Activated CD4-positive, alpha-beta T cell treated with anti-CD3 and anti-CD28 coated beads for 36 hours (primary cell): Measurements from ENCODE around the gene ABCA13. TPM values are rescaled to one million over a fixed set of nuclear protein-coding genes. Genes with fewer than 3 reads are reported as not detected.

Experiments used
- ATAC-seq: fragments of 200-7000 bp; cut with Tn5 transposase; one replicate; pipeline ENCODE4 v1.10.0; 2021; ENCODE audit warnings: mild to moderate bottlenecking, moderate library complexity
- CTCF ChIA-PET: fragments of 350-600 bp; sonication (Branson Sonifier 250); formaldehyde crosslinking; loops from one replicate; lab custom pipeline; 2021; ENCODE audit warnings: antibody characterized with exemption; lab: Charles Lee
- POLR2A ChIA-PET: fragments of 350-600 bp; sonication (Branson Sonifier 250); formaldehyde crosslinking; loops from one replicate; lab custom pipeline; 2021; ENCODE audit warnings: antibody characterized with exemption, inconsistent platforms; lab: Charles Lee
- DNase-seq: peaks from one replicate; pipeline ENCODE4 v3.0.0-alpha.2; 2020
- H3K27ac Mint-ChIP-seq: one replicate; pipeline ENCODE4 v1.8.0; 2021; ENCODE audit warnings: mixed read lengths
- H3K27me3 Mint-ChIP-seq: one replicate; pipeline ENCODE4 v1.8.0; 2021; ENCODE audit warnings: mixed read lengths
- H3K36me3 Mint-ChIP-seq: one replicate; pipeline ENCODE4 v1.8.0; 2021; ENCODE audit warnings: low read depth, mixed read lengths
- H3K4me1 Mint-ChIP-seq: one replicate; pipeline ENCODE4 v1.8.0; 2021; ENCODE audit warnings: mixed read lengths
- H3K4me3 Mint-ChIP-seq: one replicate; pipeline ENCODE4 v1.8.0; 2021; ENCODE audit warnings: mild to moderate bottlenecking, moderate library complexity, mixed read lengths
- H3K9me3 Mint-ChIP-seq: one replicate; pipeline ENCODE4 v1.8.0; 2021; ENCODE audit warnings: low read depth, mixed read lengths
- intact Hi-C, 2 experiments: fragments of 100-400 bp; cut with DNase I in 1 of 2; cut with micrococcal nuclease in 1 of 2; formaldehyde crosslinking; loops; one replicate each; pipeline versions ENCODE4 v1.14.2 to v1.15.1; 2022 to 2024; cut with DNase I, micrococcal nuclease
- total RNA-seq, 2 experiments: library from RNA; stranded (reverse); gene quantifications; one replicate each; pipeline ENCODE4 v1.2.3, GENCODE V29; 2021

ABCA13 gene
- total RNA-seq, 2 experiments from 2014 or later = not detected

DNA sequence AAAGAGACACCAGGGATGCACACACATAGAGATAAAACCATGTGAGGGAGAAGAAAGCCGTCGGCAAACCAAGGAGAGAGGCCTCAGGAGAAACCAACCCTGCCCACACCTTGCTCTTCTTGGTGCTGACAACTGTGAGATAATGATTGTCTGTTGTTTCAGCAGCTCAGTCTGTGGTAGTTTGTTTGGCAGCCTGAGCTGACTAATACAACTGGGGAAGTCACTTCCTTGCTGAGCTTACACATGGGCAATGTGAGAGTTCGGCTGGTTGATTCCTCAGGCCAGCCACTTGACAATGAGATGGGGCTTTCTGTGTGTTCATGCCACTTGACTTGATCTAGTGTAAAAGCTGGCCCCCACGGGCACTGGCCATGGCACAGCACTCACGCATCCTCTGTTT lies 271.8 kb downstream of the ABCA13 start:
- no peaks in the 10 kb centered on the region for H3K27me3 Mint-ChIP-seq
- ChIA-PET POLR2A (no interaction called here), CTCF (interaction anchor here (0.6 kb wide), 1 partner anchor 144 kb away, joined by 3 read pairs; no protein-coding TSS in a partner anchor)
- H3K27ac Mint-ChIP-seq = no peak overlapping the region
- DNase-seq = peak; percentile 8
- H3K4me1 Mint-ChIP-seq = peaks cover 17% of the 10 kb centered on the region
- no peaks in the 10 kb centered on the region for H3K36me3 Mint-ChIP-seq
- H3K4me3 Mint-ChIP-seq = no peak overlapping the region
- H3K9me3 Mint-ChIP-seq = peaks cover 10% of the 10 kb centered on the region
- intact Hi-C loops = no loop called here
- peak; percentile 66 for ATAC-seq

DNA sequence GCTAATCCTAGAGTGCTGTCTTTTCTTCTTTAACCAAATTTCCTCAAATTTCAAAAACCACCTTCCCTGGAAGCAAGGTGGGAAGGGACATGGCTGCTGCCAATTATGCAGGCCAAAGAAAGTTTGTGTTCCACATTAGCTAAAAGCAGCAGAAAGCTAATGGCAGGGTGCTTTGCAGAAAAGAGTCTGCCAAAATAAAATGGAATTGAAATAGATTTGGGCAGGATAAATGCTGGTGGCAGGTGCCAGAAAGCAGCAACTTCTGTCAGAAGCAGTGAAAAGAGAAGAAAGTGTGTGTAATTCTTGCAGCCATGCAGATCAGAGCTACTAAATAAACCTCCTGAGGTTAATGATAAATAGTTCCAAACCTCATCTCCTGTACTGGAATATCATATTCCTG lies 275.5 kb downstream of the ABCA13 start:
- H3K36me3 Mint-ChIP-seq = no peaks in the 10 kb centered on the region

DNA sequence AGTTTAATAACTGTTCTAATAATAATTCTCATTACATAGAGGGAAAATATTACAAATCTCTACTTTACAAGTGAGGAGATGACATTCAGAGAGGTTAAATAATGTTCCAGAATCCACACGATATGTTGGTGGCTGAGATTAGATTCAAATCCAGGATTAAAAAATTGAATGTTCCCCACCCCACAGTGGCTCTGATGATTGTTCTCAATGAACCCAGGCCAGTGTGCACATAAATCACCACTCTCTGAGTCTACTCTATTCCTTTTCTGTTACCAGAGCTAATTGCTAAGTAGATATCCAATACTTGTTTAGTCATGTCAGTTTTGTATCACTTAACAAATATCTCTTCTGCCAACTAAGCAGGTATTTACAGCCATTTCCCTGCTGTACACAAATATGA lies 281.0 kb downstream of the ABCA13 start:
- H3K36me3 Mint-ChIP-seq = no peaks in the 10 kb centered on the region
- DNase-seq (no peak), ATAC-seq (no peak)
- H3K9me3 Mint-ChIP-seq = no peaks in the 10 kb centered on the region
- CTCF ChIA-PET = no interaction called here
- no peak overlapping the region for H3K27ac Mint-ChIP-seq
- H3K4me1 Mint-ChIP-seq = no peaks in the 10 kb centered on the region
- POLR2A ChIA-PET = no interaction called here
- intact Hi-C loops = loop anchor here in 1 of 2 experiments (10.0 kb wide), 1 partner anchor 57 kb away; no protein-coding TSS in a partner anchor
- no peak overlapping the region for H3K4me3 Mint-ChIP-seq
- no peaks in the 10 kb centered on the region for H3K27me3 Mint-ChIP-seq

More for the DNA sequence above, 275.5 kb downstream of the ABCA13 start:
- H3K27ac Mint-ChIP-seq = no peak overlapping the region
- H3K27me3 Mint-ChIP-seq = no peaks in the 10 kb centered on the region
- peaks cover 17% of the 10 kb centered on the region for H3K4me1 Mint-ChIP-seq
- ChIA-PET POLR2A (no interaction called here), CTCF (interaction anchor here (0.8 kb wide), 1 partner anchor 24 kb away, joined by 3 read pairs; no protein-coding TSS in a partner anchor)
- intact Hi-C loops = no loop called here
- no peak for ATAC-seq
- no peak for DNase-seq
- H3K9me3 Mint-ChIP-seq = peaks cover 10% of the 10 kb centered on the region
- H3K4me3 Mint-ChIP-seq = no peak overlapping the region

DNA sequence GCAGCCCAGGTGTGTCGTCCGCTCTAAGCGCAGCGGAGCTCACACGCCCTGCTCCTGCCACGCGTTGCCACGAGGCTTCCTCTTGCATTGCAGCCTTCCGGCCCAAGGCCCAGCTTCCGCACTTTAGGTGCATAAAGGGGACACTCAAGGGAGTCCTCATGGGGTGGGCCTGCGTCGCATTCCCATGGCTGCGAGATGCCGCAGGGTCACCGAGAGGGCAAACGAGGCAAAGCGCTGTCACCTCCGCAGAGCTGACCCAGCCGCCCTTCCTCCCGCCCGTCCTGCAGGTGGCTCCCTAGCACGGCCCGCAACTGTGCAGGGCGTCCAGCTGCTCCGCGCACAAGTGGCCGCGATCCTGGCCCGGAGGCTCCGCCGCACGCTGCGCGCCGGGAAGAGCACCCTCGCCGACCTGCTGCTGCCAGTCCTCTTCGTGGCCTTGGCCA lies 283.5 kb downstream of the ABCA13 start:
- Mint-ChIP-seq H3K36me3 (no peaks in the 10 kb centered on the region), H3K4me1 (no peaks in the 10 kb centered on the region), H3K4me3 (no peak overlapping the region), H3K27ac (no peak overlapping the region), H3K27me3 (no peaks in the 10 kb centered on the region), H3K9me3 (no peaks in the 10 kb centered on the region)
- no peak for DNase-seq
- CTCF ChIA-PET = no interaction called here
- ATAC-seq = no peak
- intact Hi-C loops = loop anchor here in 1 of 2 experiments (10.0 kb wide), 1 partner anchor 60 kb away; no protein-coding TSS in a partner anchor
- POLR2A ChIA-PET = no interaction called here

DNA sequence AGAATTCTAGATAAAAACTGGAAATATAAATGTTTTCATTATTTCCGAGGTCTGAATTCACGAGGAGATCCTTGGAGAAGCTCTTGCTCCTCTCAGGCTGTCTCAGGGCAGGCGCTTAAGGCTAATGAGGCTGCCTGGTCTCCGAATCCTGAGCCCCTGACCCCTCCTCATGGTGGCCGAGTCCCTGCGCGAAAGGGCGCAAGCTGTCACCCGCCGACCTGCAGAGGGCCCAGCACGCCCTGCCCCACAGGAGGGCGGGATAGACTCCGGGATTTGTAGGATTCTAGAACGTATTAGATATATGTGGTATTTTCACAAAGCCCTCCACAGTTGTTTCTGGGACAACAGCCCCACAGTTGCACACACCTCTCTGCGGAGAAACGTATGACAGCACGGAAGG lies 284.1 kb downstream of the ABCA13 start:
- no peak overlapping the region for H3K4me3 Mint-ChIP-seq
- H3K27ac Mint-ChIP-seq = no peak overlapping the region
- H3K27me3 Mint-ChIP-seq = no peaks in the 10 kb centered on the region
- ATAC-seq (no peak), DNase-seq (no peak)
- no peaks in the 10 kb centered on the region for H3K4me1 Mint-ChIP-seq
- H3K36me3 Mint-ChIP-seq = no peaks in the 10 kb centered on the region
- intact Hi-C loops = loop anchor here in 1 of 2 experiments (10.0 kb wide), 1 partner anchor 61 kb away; no protein-coding TSS in a partner anchor
- no peaks in the 10 kb centered on the region for H3K9me3 Mint-ChIP-seq
- ChIA-PET CTCF (no interaction called here), POLR2A (no interaction called here)

DNA sequence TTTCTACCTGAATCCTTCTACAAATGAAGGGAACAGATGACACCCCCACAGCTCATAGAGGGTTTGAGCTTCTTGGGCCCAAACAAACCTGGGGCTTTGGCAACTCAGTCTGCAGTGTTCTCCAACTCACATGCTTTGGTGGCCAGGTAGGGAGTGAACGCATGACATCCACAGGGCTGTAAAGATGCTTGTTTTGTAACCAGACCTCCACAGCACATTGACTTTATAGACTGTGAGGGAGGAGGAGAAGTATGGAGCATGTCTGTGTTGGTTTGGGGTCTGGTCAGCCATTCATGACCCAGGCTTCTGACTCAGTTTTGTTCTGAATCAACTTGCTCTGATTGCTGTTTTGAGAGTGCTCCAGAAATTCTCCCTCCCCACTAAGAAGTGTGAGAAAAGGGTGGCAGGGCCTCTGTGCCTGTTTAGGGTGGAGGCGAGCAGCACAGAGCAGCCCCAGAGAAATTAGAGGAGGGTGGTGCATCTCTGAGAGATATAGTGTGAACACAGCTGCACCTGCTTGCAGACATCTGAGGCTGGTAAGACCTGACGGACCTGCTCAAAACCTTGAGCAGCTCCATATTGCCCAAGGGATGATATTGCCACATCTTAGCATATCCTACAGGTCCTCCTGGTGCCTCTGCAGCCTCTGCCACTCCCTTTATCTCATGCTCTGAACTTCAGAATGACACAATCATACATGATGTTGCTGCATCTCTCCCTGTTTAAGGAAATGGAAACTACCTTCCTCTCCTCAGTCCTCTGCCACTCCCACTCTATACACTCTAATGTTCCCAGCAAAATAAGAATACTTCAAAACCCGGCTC lies 287.7 kb downstream of the ABCA13 start:
- ChIA-PET CTCF (no interaction called here), POLR2A (no interaction called here)
- peaks cover 6% of the 10 kb centered on the region for H3K27me3 Mint-ChIP-seq
- H3K36me3 Mint-ChIP-seq = no peaks in the 10 kb centered on the region
- intact Hi-C loops = loop anchor here in 1 of 2 experiments (10.0 kb wide), 1 partner anchor 64 kb away; no protein-coding TSS in a partner anchor
- ATAC-seq (no peak), DNase-seq (no peak)
- no peak overlapping the region for H3K27ac Mint-ChIP-seq
- H3K9me3 Mint-ChIP-seq = no peaks in the 10 kb centered on the region
- H3K4me3 Mint-ChIP-seq = no peak overlapping the region
- H3K4me1 Mint-ChIP-seq = no peaks in the 10 kb centered on the region

DNA sequence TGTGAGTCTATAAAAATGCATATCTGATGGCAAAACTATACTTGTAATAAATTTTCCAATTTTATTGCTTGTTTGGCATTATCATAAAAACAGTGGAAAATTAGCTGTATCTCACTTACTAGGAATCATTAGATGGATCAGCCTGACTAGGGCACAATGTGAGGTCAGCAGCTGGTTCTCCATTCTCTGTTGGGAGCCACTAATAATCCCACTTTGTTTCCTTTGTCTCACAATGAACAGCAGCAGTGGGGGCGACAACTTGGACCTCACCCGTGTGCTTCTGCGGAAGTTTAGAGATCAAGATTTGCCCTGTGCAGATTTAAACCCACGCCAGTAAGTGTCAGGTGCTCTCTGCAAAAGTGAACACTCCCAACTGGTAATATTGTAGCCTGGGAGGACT lies 295.5 kb downstream of the ABCA13 start:
- POLR2A ChIA-PET = no interaction called here
- no peaks in the 10 kb centered on the region for H3K4me1 Mint-ChIP-seq
- no peaks in the 10 kb centered on the region for H3K9me3 Mint-ChIP-seq
- DNase-seq = no peak
- intact Hi-C loops = no loop called here
- CTCF ChIA-PET = no interaction called here
- H3K27ac Mint-ChIP-seq = no peak overlapping the region
- no peaks in the 10 kb centered on the region for H3K36me3 Mint-ChIP-seq
- no peak for ATAC-seq
- H3K4me3 Mint-ChIP-seq = no peak overlapping the region
- peaks cover 6% of the 10 kb centered on the region for H3K27me3 Mint-ChIP-seq

DNA sequence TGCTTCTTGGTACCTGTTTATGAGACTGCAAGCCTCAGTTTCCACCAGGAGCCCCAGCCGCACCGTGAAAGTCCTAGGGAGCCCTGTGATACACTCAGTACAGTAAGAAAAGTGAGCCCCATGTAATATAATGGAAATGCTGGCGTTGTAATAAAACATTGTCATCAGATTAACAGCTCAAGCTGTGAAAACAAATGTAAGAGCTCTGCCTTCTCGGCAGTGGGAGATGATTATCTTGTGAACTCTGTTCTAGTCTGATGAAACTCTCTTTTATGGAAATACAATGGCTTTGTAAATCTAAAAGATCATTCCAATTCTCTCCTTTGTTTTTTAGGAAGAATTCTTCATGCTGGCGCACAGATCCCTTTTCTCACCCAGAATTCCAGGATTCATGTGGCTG lies 299.9 kb downstream of the ABCA13 start:
- H3K27ac Mint-ChIP-seq = no peak overlapping the region
- H3K4me1 Mint-ChIP-seq = no peaks in the 10 kb centered on the region
- no peaks in the 10 kb centered on the region for H3K27me3 Mint-ChIP-seq
- H3K4me3 Mint-ChIP-seq = no peak overlapping the region
- POLR2A ChIA-PET = no interaction called here
- intact Hi-C loops = no loop called here
- ATAC-seq = no peak
- CTCF ChIA-PET = no interaction called here
- H3K9me3 Mint-ChIP-seq = no peaks in the 10 kb centered on the region
- DNase-seq = no peak
- no peaks in the 10 kb centered on the region for H3K36me3 Mint-ChIP-seq

DNA sequence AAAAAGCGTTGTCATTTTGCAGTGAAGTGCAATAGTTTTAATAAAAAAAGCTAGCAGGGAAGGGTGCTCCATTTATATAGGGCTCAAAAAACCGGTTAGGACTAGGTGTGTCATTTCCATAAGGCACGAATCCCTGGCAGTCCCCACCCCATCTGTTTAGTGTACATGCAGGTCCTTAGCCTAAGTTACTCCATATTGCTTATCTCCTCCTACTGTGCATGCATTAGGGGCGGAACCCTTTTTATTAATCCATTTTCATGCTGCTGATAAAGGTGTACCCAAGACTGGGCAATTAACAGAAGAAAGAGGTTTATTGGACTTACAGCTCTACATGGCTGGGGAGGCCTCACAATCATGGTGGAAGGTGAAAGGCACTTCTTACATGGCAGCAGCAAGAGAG lies 301.4 kb downstream of the ABCA13 start:
- Mint-ChIP-seq H3K9me3 (no peaks in the 10 kb centered on the region), H3K36me3 (no peaks in the 10 kb centered on the region), H3K4me1 (no peaks in the 10 kb centered on the region), H3K4me3 (no peak overlapping the region), H3K27ac (no peak overlapping the region), H3K27me3 (no peaks in the 10 kb centered on the region)
- DNase-seq (no peak), ATAC-seq (no peak)
- intact Hi-C loops = no loop called here
- ChIA-PET CTCF (no interaction called here), POLR2A (no interaction called here)

DNA sequence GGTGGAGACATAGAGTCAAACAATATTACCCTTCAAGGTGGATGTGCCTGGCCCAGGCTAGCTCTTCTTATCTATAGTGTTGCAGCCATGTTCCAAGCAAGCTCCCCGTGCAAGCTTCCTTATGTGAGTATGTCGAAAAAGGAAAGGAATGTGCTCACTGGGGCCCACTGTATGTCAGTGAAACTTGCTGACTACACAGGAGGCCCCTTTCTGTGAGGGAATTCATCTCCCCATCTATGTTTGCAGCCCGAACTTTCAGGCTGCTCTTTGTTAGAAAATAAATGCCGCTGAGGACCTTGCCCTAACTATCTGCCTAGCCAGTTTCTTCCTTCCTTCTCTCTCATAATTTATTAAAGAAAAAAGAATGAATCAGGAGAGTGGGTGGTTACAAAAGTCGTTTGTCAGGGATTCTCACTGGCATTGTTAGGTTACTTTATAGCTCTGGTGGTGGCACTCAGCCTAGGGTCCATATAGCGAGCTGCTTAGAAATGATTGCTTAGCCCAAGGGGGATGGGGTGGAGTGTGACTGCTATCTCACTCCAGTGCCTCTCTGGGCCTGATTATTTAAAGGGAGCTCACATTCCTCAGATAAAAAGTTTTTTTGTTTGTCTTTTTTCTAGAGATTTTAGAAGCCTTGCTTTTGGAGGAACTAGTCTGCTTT lies 302.1 kb downstream of the ABCA13 start:
- ATAC-seq (no peak), DNase-seq (no peak)
- no peak overlapping the region for H3K4me3 Mint-ChIP-seq
- ChIA-PET POLR2A (no interaction called here), CTCF (interaction anchor here (1.1 kb wide), 1 partner anchor 174 kb away, joined by 3 read pairs; no protein-coding TSS in a partner anchor)
- H3K4me1 Mint-ChIP-seq = no peaks in the 10 kb centered on the region
- no peaks in the 10 kb centered on the region for H3K9me3 Mint-ChIP-seq
- no peak overlapping the region for H3K27ac Mint-ChIP-seq
- intact Hi-C loops = no loop called here
- H3K36me3 Mint-ChIP-seq = no peaks in the 10 kb centered on the region
- H3K27me3 Mint-ChIP-seq = no peaks in the 10 kb centered on the region

DNA sequence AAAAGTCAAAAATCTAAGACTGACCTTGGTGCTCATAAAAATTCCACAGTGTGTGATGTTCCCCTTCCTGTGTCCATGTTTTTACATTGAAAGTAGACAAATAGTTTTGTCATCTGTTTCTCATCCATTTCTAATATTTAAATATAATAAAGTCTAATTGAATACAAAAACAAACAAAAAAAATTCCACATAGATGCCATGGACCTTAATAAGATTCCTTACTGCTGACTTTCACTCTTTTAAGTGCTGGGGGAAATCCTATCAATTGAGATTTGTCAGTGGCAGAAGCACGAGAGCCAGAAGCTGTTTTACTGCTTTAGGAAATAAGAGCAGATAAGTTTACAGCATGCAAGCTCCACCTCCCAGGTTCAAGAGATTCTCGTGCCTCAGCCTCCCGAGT lies 310.0 kb downstream of the ABCA13 start:
- peaks cover 4% of the 10 kb centered on the region for H3K9me3 Mint-ChIP-seq
- POLR2A ChIA-PET = no interaction called here
- CTCF ChIA-PET = no interaction called here
- no peak for ATAC-seq
- H3K27ac Mint-ChIP-seq = no peak overlapping the region
- H3K4me1 Mint-ChIP-seq = no peaks in the 10 kb centered on the region
- intact Hi-C loops = no loop called here
- no peak overlapping the region for H3K4me3 Mint-ChIP-seq
- H3K27me3 Mint-ChIP-seq = no peaks in the 10 kb centered on the region
- no peaks in the 10 kb centered on the region for H3K36me3 Mint-ChIP-seq
- no peak for DNase-seq

DNA sequence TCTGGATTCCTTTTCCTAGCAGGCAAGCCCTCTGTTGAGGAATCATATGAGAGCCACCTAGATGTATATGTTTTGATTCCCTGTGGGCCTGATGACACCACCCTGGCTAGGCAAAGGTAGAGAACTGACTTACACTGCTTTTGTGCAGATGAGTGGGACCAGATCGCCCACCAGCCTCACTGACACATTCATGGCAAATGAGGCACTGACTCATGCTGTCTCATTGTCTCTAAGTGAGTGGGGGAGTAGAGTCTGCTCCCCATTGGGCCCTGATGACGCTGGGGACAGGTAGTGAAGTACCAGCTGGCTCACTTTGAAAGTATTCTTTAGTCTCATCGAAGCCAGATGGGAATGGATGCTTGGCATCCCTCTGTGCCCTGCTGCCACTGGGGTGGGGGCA lies 326.3 kb downstream of the ABCA13 start:
- no peaks in the 10 kb centered on the region for H3K9me3 Mint-ChIP-seq
- no peak overlapping the region for H3K4me3 Mint-ChIP-seq
- H3K36me3 Mint-ChIP-seq = no peaks in the 10 kb centered on the region
- H3K27me3 Mint-ChIP-seq = peaks cover 3% of the 10 kb centered on the region
- CTCF ChIA-PET = no interaction called here
- DNase-seq (peak; percentile 16), ATAC-seq (peak; percentile 36)
- no peak overlapping the region for H3K27ac Mint-ChIP-seq
- intact Hi-C loops = no loop called here
- H3K4me1 Mint-ChIP-seq = no peaks in the 10 kb centered on the region
- POLR2A ChIA-PET = no interaction called here
